Caco-2 (cell line): Measurements from ENCODE around the gene MBNL2. TPM values are rescaled to one million over a fixed set of nuclear protein-coding genes. Genes with fewer than 3 reads are reported as not detected.

Experiments used
- BruUV-seq: library from RNA; stranded (reverse); fragments of 400-500 nt; replicated peaks from 2 replicates; lab custom pipeline; 2021; lab: Mats Ljungman, UMichigan
- CTCF ChIA-PET: fragments of 300-600 bp; sonication (Branson Sonifier 250); formaldehyde crosslinking; loops from one replicate; lab custom pipeline; 2022; ENCODE audit warnings: antibody characterized with exemption; lab: Charles Lee
- POLR2A ChIA-PET: fragments of 300-600 bp; sonication (Branson Sonifier 250); formaldehyde crosslinking; loops from one replicate; lab custom pipeline; 2022; ENCODE audit warnings: antibody characterized with exemption; lab: Charles Lee
- DNase-seq, 2 experiments: peaks; one replicate each; pipeline versions ENCODE4 v3.0.0 to v3.0.0-alpha.2; 2020 to 2022
- H3K27me3 ChIP-seq: replicated peaks from 2 replicates; pipeline ENCODE4 v1.6.0; 2011; ENCODE audit warnings: low read length; ENCODE audit not compliant: control insufficient read depth, insufficient read depth
- H3K36me3 ChIP-seq: 2 replicates; pipeline ENCODE4 v1.5.1; 2011; ENCODE audit warnings: low read length; ENCODE audit not compliant: control insufficient read depth, insufficient read depth
- H3K4me1 ChIP-seq: fragments of 250-450 bp; sonication (Bioruptor Pico); 2 replicates; pipeline ENCODE4 v1.5.1; 2020; ENCODE audit warnings: mild to moderate bottlenecking
- H3K4me3 ChIP-seq: 2 replicates; pipeline ENCODE4 v1.5.1; 2011; ENCODE audit warnings: low read depth, mild to moderate bottlenecking, control low read depth, low read length
- H3K9me3 ChIP-seq: fragments of 250-450 bp; sonication (Bioruptor Pico); 2 replicates; pipeline ENCODE4 v1.5.1; 2020; ENCODE audit warnings: mild to moderate bottlenecking, moderate library complexity
- H3K27ac Mint-ChIP-seq: one replicate; pipeline ENCODE4 v1.8.0; 2022; ENCODE audit warnings: mixed read lengths; ENCODE audit not compliant: unreplicated experiment
- H3K27me3 Mint-ChIP-seq: one replicate; pipeline ENCODE4 v1.8.0; 2022; ENCODE audit warnings: mixed read lengths; ENCODE audit not compliant: insufficient read depth, unreplicated experiment
- H3K36me3 Mint-ChIP-seq: one replicate; pipeline ENCODE4 v1.8.0; 2022; ENCODE audit warnings: mild to moderate bottlenecking, mixed read lengths; ENCODE audit not compliant: insufficient read depth, unreplicated experiment
- H3K4me1 Mint-ChIP-seq: one replicate; pipeline ENCODE4 v1.8.0; 2022; ENCODE audit warnings: low read depth, mixed read lengths; ENCODE audit not compliant: unreplicated experiment
- H3K4me3 Mint-ChIP-seq: one replicate; pipeline ENCODE4 v1.8.0; 2022; ENCODE audit warnings: mild to moderate bottlenecking, moderate library complexity, mixed read lengths; ENCODE audit not compliant: unreplicated experiment
- H3K9me3 Mint-ChIP-seq: one replicate; pipeline ENCODE4 v1.8.0; 2022; ENCODE audit warnings: mixed read lengths; ENCODE audit not compliant: unreplicated experiment
- intact Hi-C: fragments of 100-400 bp; cut with micrococcal nuclease; formaldehyde crosslinking; loops from one replicate; pipeline ENCODE4 v1.10.0; 2022; ENCODE audit not compliant: unreplicated experiment
- total RNA-seq: library from RNA; stranded (reverse); gene quantifications from 2 replicates; pipeline ENCODE4 v1.2.3, GENCODE V29; 2022
- TF ChIP-seq, protein P1 (sequence below), 2 experiments: fragments of 200-600 bp in 1 of 2; IDR thresholded peaks; 1 replicate in 1 of 2; 2 replicates in 1 of 2; pipeline versions ENCODE4 v1.5.1 to v1.8.0; 2011 to 2022; ENCODE audit warnings: antibody characterized with exemption in 1 of 2, control low read depth in 1 of 2, inconsistent platforms in 1 of 2, low read depth in 1 of 2, low read length in 1 of 2, mild to moderate bottlenecking in 1 of 2, moderate library complexity in 1 of 2; ENCODE audit not compliant: insufficient read depth in 1 of 2, severe bottlenecking in 1 of 2, unreplicated experiment in 1 of 2

Gene MBNL2
- total RNA-seq, 1 experiment from 2014 or later: 41.6 TPM

DNA sequence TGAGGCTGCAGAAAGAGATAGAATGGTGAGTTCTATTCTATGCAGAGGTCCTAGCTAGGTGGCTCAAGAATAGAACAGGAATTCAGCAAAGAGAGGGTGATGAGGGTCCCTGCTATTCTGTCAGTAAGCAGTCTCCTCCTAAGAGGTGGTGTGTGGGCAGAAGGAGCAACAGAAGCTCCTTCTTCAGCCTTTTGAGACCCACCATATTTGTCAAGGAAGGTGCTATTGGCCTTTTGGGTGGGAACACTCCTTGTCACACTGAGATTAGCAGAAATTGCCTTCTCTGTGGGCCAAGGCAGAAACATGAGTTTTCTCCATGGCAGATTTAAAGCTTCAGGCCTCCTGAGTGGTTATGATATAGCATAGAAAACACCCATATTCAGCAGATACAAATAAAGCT is 172.4 kb downstream of the MBNL2 start:
- Histone ChIP-seq H3K9me3 (no peaks in the 10 kb centered on the region), H3K4me3 (no peak overlapping the region), H3K4me1 (peaks cover 15% of the 10 kb centered on the region), H3K36me3 (no peaks in the 10 kb centered on the region), H3K27me3 (no peaks in the 10 kb centered on the region)
- no peak overlapping the region for H3K27ac Mint-ChIP-seq
- DNase-seq: no peak
- intact Hi-C loops: no loop called here
- no peak overlapping the region for H3K4me3 Mint-ChIP-seq
- H3K4me1 Mint-ChIP-seq: no peaks in the 10 kb centered on the region
- H3K36me3 Mint-ChIP-seq: peaks cover 8% of the 10 kb centered on the region
- no peaks in the 10 kb centered on the region for H3K9me3 Mint-ChIP-seq
- ChIA-PET CTCF (no interaction called here), POLR2A (no interaction called here)
- TF ChIP-seq, protein P1, sequence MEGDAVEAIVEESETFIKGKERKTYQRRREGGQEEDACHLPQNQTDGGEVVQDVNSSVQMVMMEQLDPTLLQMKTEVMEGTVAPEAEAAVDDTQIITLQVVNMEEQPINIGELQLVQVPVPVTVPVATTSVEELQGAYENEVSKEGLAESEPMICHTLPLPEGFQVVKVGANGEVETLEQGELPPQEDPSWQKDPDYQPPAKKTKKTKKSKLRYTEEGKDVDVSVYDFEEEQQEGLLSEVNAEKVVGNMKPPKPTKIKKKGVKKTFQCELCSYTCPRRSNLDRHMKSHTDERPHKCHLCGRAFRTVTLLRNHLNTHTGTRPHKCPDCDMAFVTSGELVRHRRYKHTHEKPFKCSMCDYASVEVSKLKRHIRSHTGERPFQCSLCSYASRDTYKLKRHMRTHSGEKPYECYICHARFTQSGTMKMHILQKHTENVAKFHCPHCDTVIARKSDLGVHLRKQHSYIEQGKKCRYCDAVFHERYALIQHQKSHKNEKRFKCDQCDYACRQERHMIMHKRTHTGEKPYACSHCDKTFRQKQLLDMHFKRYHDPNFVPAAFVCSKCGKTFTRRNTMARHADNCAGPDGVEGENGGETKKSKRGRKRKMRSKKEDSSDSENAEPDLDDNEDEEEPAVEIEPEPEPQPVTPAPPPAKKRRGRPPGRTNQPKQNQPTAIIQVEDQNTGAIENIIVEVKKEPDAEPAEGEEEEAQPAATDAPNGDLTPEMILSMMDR (IDR thresholded peaks at IDR 0.05; ENCODE audit: insufficient read depth in 1 of 2, low read depth in 1 of 2, low read length in 1 of 2, severe bottlenecking in 1 of 2, unreplicated experiment in 1 of 2): no peak
- BruUV-seq: no TSS peak
- H3K27me3 Mint-ChIP-seq: no peaks in the 10 kb centered on the region

DNA sequence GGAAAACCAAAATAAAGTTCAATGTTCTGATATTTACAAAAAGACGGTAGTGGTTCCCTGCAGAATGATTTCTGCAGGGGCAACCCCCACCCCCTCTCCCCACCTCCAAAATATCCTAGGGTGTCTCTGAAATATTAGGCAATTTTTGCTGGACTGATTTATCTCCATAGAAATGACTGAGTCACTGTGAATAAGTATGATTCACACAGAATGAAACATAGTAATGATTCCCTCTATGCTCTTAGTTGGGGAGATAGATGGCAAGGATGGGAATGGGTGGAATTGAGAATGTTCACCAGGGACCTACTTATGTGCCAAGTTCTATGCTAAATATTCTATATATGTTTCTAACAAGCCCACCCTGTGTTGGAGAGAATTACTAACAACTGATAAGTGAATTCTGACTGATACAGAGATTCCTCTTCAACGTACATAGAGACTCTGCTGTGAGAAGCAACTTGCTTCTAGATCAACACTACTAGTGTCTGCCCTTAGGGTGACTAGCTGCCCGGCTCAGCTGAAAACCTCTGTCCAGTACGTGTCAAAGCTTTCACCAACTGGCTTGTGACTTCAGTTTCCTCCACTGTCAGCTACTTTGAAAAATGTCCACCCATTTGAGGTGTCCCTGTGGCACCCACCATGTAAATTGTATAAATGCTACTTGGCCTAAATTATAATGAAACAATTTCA is 173.5 kb downstream of the MBNL2 start:
- POLR2A ChIA-PET: no interaction called here
- TF ChIP-seq, protein P1 (IDR thresholded peaks at IDR 0.05; ENCODE audit: insufficient read depth in 1 of 2, low read depth in 1 of 2, low read length in 1 of 2, severe bottlenecking in 1 of 2, unreplicated experiment in 1 of 2): no peak
- H3K27ac Mint-ChIP-seq: no peak overlapping the region

DNA sequence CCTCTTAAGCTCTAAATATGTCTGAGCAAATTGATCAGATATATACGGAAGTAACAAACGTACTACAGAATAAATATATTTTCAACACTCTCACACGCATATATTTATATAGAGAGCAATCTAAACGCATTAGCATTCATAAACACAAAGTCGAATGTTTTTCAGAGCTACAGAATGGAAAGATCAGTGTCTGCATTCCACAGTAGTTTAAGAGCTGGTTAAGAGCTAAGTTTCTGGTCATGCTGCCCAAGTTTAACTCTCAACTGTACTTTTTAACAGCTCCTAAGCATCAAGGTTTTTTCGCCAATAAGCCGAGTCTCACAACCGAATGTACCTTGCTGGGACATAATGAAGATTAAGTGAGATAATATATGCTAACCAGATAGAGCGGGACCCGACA is 175.1 kb downstream of the MBNL2 start:
- DNase-seq: no peak
- Mint-ChIP-seq H3K9me3 (no peaks in the 10 kb centered on the region), H3K27me3 (peaks cover 4% of the 10 kb centered on the region), H3K4me1 (no peaks in the 10 kb centered on the region), H3K4me3 (no peak overlapping the region), H3K27ac (no peak overlapping the region), H3K36me3 (peaks cover 7% of the 10 kb centered on the region)
- POLR2A ChIA-PET: no interaction called here
- TF ChIP-seq, protein P1 (IDR thresholded peaks at IDR 0.05; ENCODE audit: insufficient read depth in 1 of 2, low read depth in 1 of 2, low read length in 1 of 2, severe bottlenecking in 1 of 2, unreplicated experiment in 1 of 2): no peak
- Histone ChIP-seq H3K36me3 (no peaks in the 10 kb centered on the region), H3K9me3 (no peaks in the 10 kb centered on the region), H3K27me3 (no peaks in the 10 kb centered on the region), H3K4me3 (no peak overlapping the region), H3K4me1 (peaks cover under 1% of the 10 kb centered on the region; the same call in 1 of the 2 replicates)
- intact Hi-C loops: no loop called here
- CTCF ChIA-PET: no interaction called here
- no TSS peak for BruUV-seq

More for the DNA sequence above, 173.5 kb downstream of the MBNL2 start:
- Mint-ChIP-seq H3K4me3 (no peak overlapping the region), H3K4me1 (no peaks in the 10 kb centered on the region), H3K9me3 (no peaks in the 10 kb centered on the region), H3K36me3 (peaks cover 7% of the 10 kb centered on the region), H3K27me3 (no peaks in the 10 kb centered on the region)
- intact Hi-C loops: no loop called here
- BruUV-seq: no TSS peak
- no peaks in the 10 kb centered on the region for H3K27me3 ChIP-seq
- H3K4me3 ChIP-seq: no peak overlapping the region
- DNase-seq: no peak
- no peaks in the 10 kb centered on the region for H3K36me3 ChIP-seq
- H3K9me3 ChIP-seq: no peaks in the 10 kb centered on the region
- H3K4me1 ChIP-seq: peaks cover 15% of the 10 kb centered on the region
- CTCF ChIA-PET: no interaction called here
